Astrocyte of the spinal cord (primary cell): ENCODE results near the gene BNIPL.

ENCODE experiments used
- DNase-seq: peaks from one replicate; pipeline ENCODE4 v3.0.0; 2011; ENCODE audit warnings: low read depth, low spot score
- H3K4me3 ChIP-seq: 2 replicates; pipeline ENCODE4 v1.5.1; 2011; ENCODE audit warnings: low read depth, mild to moderate bottlenecking, low read length, moderate library complexity
- in situ Hi-C: cut with HindIII; loops from 2 replicates; pipeline ENCODE4 v1.10.0; 2017; ENCODE audit warnings: low sequenced_read_pairs
- TF ChIP-seq, protein P1 (sequence below): IDR thresholded peaks from 2 replicates; pipeline ENCODE4 v1.5.1; 2012; ENCODE audit warnings: low read depth, mild to moderate bottlenecking, low read length, inconsistent platforms

Gene BNIPL

DNA sequence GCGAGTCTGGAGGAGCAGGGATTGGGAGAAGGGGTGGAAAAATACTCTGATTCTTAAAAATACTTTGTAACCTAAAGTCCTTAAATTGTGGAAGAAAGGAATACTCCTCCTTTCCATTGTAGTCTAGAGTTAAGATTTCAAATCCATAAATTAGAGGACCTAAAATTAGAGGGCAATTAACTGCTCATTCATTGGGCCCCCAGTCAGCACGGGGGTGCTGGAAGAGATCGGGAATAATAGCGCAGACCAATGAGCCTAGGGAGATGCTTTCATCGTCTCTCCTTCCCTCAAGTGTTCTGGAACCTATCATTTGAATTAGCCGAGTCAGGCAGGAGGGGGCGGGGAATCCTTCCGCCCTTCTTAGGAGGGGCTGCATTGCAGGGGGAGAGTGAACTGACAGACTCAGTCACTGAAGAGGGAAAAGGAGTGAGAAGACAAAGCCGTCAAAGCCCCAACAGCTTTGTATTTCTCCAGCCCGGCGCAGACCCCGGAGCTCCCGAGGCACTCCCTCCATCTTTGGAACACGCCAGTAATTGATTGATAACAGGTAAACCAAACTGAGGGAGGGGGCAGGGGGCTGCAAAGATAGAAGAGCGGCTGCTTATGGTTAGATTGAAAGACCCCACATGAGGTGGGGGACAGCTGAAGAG, 23.7 kb downstream of the BNIPL start, which contains the start of gene MLLT11:
TSS of gene MLLT11 (plus strand) at position 391 of the 650 bp plus-strand sequence. CDS start 6,828 bp downstream, outside the sequence.
- in situ Hi-C loops, result no loop called here
- TF ChIP-seq, protein P1, sequence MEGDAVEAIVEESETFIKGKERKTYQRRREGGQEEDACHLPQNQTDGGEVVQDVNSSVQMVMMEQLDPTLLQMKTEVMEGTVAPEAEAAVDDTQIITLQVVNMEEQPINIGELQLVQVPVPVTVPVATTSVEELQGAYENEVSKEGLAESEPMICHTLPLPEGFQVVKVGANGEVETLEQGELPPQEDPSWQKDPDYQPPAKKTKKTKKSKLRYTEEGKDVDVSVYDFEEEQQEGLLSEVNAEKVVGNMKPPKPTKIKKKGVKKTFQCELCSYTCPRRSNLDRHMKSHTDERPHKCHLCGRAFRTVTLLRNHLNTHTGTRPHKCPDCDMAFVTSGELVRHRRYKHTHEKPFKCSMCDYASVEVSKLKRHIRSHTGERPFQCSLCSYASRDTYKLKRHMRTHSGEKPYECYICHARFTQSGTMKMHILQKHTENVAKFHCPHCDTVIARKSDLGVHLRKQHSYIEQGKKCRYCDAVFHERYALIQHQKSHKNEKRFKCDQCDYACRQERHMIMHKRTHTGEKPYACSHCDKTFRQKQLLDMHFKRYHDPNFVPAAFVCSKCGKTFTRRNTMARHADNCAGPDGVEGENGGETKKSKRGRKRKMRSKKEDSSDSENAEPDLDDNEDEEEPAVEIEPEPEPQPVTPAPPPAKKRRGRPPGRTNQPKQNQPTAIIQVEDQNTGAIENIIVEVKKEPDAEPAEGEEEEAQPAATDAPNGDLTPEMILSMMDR, result no peak
- peak; percentile 87 for DNase-seq
- peak within 1 kb of the TSS; percentile 86 for H3K4me3 ChIP-seq

GRCh38 chr1:151060657-151061421, 24.5 kb downstream of the BNIPL start:
- DNase-seq, result peak; percentile 42
- H3K4me3 ChIP-seq, result peak overlapping the region; percentile 86
- TF ChIP-seq, protein P1, result no peak
- in situ Hi-C loops, result no loop called here

DNA sequence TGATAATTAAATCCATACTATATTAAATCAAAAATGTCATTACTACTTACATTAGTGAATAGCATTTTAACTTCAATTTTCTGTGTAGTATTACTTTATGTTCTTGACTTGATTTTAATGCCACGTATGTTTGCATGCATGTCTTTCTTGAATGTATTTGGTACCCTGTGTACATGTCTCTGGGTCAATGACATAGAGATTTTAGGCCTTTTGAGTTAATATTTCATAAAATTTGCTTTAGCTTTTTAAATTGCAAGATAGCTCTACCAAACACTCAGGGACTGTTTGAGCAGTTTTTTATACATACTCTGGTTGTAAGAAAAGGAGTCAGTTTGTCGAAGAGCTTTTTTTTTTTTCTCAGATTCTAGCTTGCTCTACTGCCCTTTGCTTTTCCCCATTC, 25.3 kb downstream of the BNIPL start:
- TF ChIP-seq, protein P1, result no peak
- peak overlapping the region; percentile 86 for H3K4me3 ChIP-seq
- in situ Hi-C loops, result no loop called here
- no peak for DNase-seq

DNA sequence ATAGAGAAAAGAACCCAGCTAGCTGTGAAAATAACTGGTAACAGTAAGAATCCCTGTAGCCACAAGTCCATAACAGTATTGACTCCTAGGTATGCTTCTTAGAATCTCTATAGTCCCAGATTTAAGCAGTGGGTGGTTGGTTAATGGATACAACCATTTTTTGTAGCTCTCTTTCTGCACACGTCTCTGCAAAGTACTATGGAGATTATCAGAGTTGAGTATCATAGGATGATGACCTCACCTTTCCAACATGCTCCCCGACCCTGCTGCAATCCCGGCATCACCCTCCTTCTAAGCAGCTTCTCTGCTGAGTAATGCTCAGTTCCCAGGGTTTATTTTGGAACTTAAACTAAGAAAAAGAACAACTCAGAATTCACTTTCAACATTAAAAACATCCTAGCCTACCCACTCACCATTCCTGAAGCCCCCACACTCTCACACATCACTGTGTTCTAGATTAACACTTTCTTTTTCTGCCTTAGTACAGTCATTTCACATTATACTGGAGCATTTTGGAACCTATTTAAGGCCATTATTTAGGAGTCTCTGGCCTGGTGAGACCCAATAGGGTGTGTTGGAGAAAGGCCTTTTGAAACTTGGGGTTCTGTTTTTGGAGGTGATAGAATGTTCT, 26.5 kb downstream of the BNIPL start:
- in situ Hi-C loops, result no loop called here
- peak overlapping the region; percentile 16 for H3K4me3 ChIP-seq
- DNase-seq, result peak; percentile 80
- TF ChIP-seq, protein P1, result no peak

- H3K4me3 ChIP-seq, result no peak overlapping the region
- TF ChIP-seq, protein P1, result no peak
- in situ Hi-C loops, result no loop called here
- DNase-seq, result no peak
Observed at GRCh38 chr1:151065089-151065645, 28.8 kb downstream of the BNIPL start.

DNA sequence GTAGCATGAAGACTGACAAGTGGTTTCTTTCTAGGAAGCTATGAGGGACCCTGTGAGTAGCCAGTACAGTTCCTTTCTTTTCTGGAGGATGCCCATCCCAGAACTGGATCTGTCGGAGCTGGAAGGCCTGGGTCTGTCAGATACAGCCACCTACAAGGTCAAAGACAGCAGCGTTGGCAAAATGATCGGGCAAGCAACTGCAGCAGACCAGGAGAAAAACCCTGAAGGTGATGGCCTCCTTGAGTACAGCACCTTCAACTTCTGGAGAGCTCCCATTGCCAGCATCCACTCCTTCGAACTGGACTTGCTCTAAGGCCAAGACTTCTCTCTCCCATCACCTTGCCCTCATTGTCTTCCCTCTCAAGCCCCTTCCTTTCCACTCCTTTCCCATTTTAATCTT, 30.8 kb downstream of the BNIPL start:
- no peak overlapping the region for H3K4me3 ChIP-seq
- in situ Hi-C loops, result no loop called here
- TF ChIP-seq, protein P1, result no peak
- DNase-seq, result no peak
